HEK293T (cell line): ENCODE results near the gene BPIFB3.

ENCODE experiments used
- CTCF ChIA-PET: fragments of 350-600 bp; formaldehyde crosslinking; extraction: SDS; loops from one replicate; lab custom pipeline; 2021; ENCODE audit warnings: antibody characterized with exemption, inconsistent platforms; lab: Yijun Ruan, JAX
- POLR2A ChIA-PET: fragments of 350-600 bp; formaldehyde crosslinking; extraction: SDS; loops from one replicate; lab custom pipeline; 2020; ENCODE audit warnings: antibody characterized with exemption, inconsistent platforms; lab: Yijun Ruan, JAX
- DNase-seq: peaks from one replicate; pipeline ENCODE4 v3.0.0; 2012; ENCODE audit warnings: mixed read lengths; ENCODE audit errors: extremely low spot score
- ARNT ChIP-seq: fragments of 450-650 bp; IDR thresholded peaks from 2 replicates; pipeline ENCODE4 v1.6.1; 2017; ENCODE audit warnings: mild to moderate bottlenecking
- BHLHE40 ChIP-seq: fragments of 450-650 bp; IDR thresholded peaks from 2 replicates; pipeline ENCODE4 v1.6.1; 2016; ENCODE audit warnings: mild to moderate bottlenecking, moderate library complexity, borderline replicate concordance
- CTBP1 ChIP-seq: fragments of 450-650 bp; IDR thresholded peaks from 2 replicates; pipeline ENCODE4 v1.6.1; 2016; ENCODE audit warnings: borderline replicate concordance
- ELF4 ChIP-seq: fragments of 450-650 bp; IDR thresholded peaks from 2 replicates; pipeline ENCODE4 v1.6.1; 2017; ENCODE audit warnings: antibody characterized with exemption
- FOXA1 ChIP-seq: fragments of 450-650 bp; IDR thresholded peaks from 2 replicates; pipeline ENCODE4 v1.6.1; 2016; ENCODE audit warnings: mild to moderate bottlenecking
- FOXK2 ChIP-seq: fragments of 450-650 bp; IDR thresholded peaks from 2 replicates; pipeline ENCODE4 v1.6.1; 2016; ENCODE audit warnings: mild to moderate bottlenecking
- FOXM1 ChIP-seq: fragments of 450-650 bp; IDR thresholded peaks from 2 replicates; pipeline ENCODE4 v1.6.1; 2017; ENCODE audit warnings: mild to moderate bottlenecking, borderline replicate concordance
- HDGF ChIP-seq: fragments of 450-650 bp; IDR thresholded peaks from 2 replicates; pipeline ENCODE4 v1.6.1; 2017; ENCODE audit warnings: antibody characterized with exemption, borderline replicate concordance
- L3MBTL2 ChIP-seq: fragments of 450-650 bp; conservative IDR thresholded peaks from 2 replicates; pipeline ENCODE4 v1.6.1; 2016; ENCODE audit warnings: mild to moderate bottlenecking
- LEF1 ChIP-seq: fragments of 450-650 bp; IDR thresholded peaks from 2 replicates; pipeline ENCODE4 v1.6.1; 2017; ENCODE audit warnings: mild to moderate bottlenecking, borderline replicate concordance
- NFRKB ChIP-seq: fragments of 450-650 bp; IDR thresholded peaks from 2 replicates; pipeline ENCODE4 v1.6.1; 2016; ENCODE audit warnings: mild to moderate bottlenecking, moderate library complexity
- SP1 ChIP-seq: fragments of 450-650 bp; IDR thresholded peaks from 2 replicates; pipeline ENCODE4 v1.6.1; 2017
- SUZ12 ChIP-seq: fragments of 450-650 bp; IDR thresholded peaks from 2 replicates; pipeline ENCODE4 v1.6.1; 2016; ENCODE audit warnings: mild to moderate bottlenecking
- TARDBP ChIP-seq: fragments of 450-650 bp; IDR thresholded peaks from 2 replicates; pipeline ENCODE4 v1.6.1; 2016
- ZNF384 ChIP-seq: fragments of 450-650 bp; IDR thresholded peaks from 2 replicates; pipeline ENCODE4 v1.6.1; 2016
- TF ChIP-seq, protein P1 (sequence below): fragments of 450-650 bp; IDR thresholded peaks from 2 replicates; pipeline ENCODE4 v1.6.1; 2016

Gene BPIFB3

DNA sequence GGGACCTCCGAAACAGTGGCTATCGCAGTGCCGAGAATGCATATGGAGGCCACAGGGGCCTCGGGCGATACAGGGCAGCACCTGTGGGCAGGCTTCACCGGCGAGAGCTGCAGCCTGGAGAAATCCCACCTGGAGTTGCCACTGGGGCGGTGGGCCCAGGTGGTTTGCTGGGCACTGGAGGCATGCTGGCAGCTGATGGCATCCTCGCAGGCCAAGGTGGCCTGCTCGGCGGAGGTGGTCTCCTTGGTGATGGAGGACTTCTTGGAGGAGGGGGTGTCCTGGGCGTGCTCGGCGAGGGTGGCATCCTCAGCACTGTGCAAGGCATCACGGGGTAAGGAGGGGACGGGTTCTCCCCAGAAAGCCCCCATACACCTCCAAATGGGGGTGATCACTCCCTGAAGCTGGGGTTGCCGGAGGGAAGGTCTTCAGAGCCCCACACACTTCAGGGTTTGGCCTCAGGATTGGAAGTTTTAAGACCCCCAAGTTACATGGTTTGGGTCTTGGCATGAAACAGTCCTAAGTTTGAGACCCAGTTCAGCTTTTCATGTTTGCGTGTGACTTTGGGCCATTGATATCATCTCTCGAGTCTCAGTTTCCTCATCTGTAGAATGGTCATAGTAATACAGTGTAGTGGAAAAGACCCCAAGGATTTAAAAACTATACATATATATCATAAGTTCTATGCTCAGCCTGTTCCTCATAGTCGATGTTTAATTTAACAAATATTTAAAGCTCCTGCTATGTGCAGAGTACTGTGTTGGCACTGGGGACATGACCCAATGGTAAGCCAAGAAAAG, 30.0 kb downstream of the BPIFB3 start:
- no peak for DNase-seq
- TF ChIP-seq LEF1 (no peak), SUZ12 (no peak), L3MBTL2 (no peak), TARDBP (no peak), ELF4 (no peak), ARNT (no peak), FOXA1 (no peak), ZNF384 (no peak), CTBP1 (no peak), HDGF (no peak), BHLHE40 (no peak), NFRKB (no peak), SP1 (no peak), FOXK2 (no peak), FOXM1 (no peak)
- TF ChIP-seq, protein P1, sequence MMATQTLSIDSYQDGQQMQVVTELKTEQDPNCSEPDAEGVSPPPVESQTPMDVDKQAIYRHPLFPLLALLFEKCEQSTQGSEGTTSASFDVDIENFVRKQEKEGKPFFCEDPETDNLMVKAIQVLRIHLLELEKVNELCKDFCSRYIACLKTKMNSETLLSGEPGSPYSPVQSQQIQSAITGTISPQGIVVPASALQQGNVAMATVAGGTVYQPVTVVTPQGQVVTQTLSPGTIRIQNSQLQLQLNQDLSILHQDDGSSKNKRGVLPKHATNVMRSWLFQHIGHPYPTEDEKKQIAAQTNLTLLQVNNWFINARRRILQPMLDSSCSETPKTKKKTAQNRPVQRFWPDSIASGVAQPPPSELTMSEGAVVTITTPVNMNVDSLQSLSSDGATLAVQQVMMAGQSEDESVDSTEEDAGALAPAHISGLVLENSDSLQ, result no peak
- ChIA-PET CTCF (no interaction called here), POLR2A (no interaction called here)

DNA sequence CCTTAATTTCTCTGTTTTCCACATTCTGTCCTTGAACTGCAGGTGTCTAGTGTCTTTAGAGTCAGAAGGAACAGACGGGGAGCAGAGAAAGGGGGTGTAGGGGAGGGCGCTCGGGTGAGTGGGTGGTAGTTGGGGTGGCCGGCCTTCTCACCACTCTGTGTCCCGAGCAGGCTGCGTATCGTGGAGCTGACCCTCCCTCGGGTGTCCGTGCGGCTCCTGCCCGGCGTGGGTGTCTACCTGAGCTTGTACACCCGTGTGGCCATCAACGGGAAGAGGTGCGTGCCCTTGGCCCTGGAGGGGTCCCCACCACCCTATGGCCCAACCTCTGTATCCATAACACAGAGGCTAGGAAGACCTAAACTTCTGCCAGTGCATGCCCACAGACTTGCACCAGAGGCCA, 31.0 kb downstream of the BPIFB3 start:
- TF ChIP-seq CTBP1 (no peak), FOXK2 (no peak), NFRKB (no peak), LEF1 (no peak), ELF4 (no peak), L3MBTL2 (no peak), FOXA1 (no peak), FOXM1 (no peak), SP1 (no peak), TARDBP (no peak), ARNT (no peak), SUZ12 (no peak), BHLHE40 (no peak), HDGF (no peak)
- TF ChIP-seq, protein P1, result no peak
- POLR2A ChIA-PET, result no interaction called here
- CTCF ChIA-PET, result no interaction called here
- DNase-seq, result no peak

DNA sequence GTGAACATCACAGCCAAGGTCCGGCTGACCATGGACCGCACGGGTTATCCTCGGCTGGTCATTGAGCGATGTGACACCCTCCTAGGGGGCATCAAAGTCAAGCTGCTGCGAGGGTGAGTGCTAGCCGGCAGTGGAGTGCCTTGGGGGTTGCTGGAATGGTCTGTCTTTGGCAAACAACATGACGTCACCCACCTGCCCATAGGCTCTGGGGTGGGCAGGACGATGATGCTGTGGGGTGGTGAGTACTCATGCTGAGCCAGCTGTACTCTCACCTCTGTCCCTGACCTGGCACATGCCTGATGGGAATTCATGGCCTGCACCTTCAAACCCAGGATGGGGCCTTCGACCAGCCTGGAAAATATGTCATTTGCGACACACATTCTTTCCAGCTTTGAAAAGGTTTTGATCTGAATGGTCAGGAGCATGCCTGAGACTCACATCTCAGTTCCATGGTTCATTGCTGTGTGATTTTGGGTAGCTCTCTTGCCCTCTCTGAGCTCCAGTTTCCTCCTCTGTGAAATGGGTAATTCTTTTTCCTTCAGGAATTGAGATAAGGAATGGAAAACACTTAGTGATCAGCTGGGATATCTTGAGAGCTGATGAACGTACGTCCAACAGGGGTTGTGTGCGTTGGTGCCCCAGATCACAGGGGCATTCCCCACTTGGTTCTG, 32.5 kb downstream of the BPIFB3 start:
- TF ChIP-seq CTBP1 (no peak), ZNF384 (no peak), ARNT (no peak)
- ChIA-PET CTCF (no interaction called here), POLR2A (no interaction called here)
- DNase-seq, result no peak

DNA sequence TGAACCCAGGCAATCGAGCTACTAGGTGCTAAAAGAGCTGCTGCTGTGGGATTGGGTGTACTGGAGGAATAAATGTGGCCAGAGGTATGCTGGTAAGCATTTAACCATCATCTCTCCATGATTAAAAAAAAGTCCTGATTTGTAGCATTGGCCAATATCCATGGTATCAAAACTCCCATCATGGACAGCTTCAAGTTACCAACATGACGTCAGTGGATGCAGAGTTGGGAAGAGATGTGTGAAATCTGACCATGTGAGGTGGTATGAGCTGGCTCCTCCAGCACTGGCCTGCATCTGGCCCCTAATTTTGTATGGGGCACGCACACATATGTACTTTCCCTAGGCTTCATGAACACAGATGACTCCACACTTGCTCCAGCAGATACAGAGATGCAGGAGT, 37.4 kb downstream of the BPIFB3 start:
- ChIA-PET CTCF (no interaction called here), POLR2A (no interaction called here)
- TF ChIP-seq HDGF (no peak), SUZ12 (no peak), L3MBTL2 (no peak), ARNT (no peak), FOXA1 (no peak), ELF4 (no peak), TARDBP (no peak), ZNF384 (no peak), CTBP1 (no peak)
- no peak for DNase-seq

DNA sequence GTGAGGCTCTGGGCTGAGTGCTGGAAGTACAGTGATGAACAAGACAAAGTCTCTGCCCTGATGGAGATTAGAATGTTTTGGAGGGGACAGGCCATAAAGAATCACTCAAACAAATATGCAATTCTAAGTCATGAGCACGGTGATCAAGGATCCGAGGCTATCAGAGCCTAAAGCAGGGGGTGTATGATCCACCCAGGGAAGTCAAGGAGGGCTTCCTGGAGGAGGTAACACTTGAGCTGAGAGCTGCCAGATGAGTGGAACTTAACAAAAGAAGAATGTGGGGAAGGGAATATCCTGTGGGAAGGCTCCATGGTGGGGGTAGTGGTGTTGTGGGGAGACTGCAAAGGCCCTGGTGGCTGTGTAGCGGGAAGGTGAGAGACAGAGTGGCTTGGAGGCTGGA, 38.0 kb downstream of the BPIFB3 start:
- DNase-seq, result no peak
- POLR2A ChIA-PET, result no interaction called here
- CTCF ChIA-PET, result no interaction called here
- TF ChIP-seq SUZ12 (no peak), NFRKB (no peak), BHLHE40 (no peak), TARDBP (no peak), FOXK2 (no peak), HDGF (no peak), LEF1 (no peak), ELF4 (no peak), FOXA1 (no peak)
- TF ChIP-seq, protein P1, result no peak

DNA sequence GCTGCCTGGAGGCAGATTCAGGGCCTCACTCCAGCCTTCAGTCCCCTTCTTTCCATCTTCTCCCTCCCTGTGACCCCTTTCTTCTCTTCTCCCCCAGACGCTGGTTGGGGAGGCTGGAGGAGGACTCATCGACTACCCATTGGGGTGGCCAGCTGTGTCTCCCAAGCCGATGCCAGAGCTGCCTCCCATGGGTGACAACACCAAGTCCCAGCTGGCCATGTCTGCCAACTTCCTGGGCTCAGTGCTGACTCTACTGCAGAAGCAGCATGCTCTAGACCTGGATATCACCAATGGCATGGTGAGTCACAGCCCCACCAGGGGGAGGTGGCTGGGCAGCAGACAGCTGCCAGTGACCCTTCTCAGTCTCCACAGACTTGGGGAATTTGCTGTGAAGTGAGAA, 38.7 kb downstream of the BPIFB3 start:
- DNase-seq, result no peak
- ChIA-PET CTCF (interaction anchor here (0.6 kb wide), 1 partner anchor 26 kb away, joined by 4 read pairs; no protein-coding TSS in a partner anchor), POLR2A (no interaction called here)
- no peak for TF ChIP-seq ARNT
- TF ChIP-seq FOXK2, result no peak
- no peak for TF ChIP-seq FOXM1
- TF ChIP-seq, protein P1, result no peak
- TF ChIP-seq ELF4, result no peak
- TF ChIP-seq LEF1, result no peak
- no peak for TF ChIP-seq HDGF
- no peak for TF ChIP-seq ZNF384
- no peak for TF ChIP-seq BHLHE40
- TF ChIP-seq FOXA1, result no peak
- no peak for TF ChIP-seq SUZ12
- TF ChIP-seq L3MBTL2, result no peak
- no peak for TF ChIP-seq TARDBP
- no peak for TF ChIP-seq NFRKB
- no peak for TF ChIP-seq CTBP1
- TF ChIP-seq SP1, result no peak
